ENCODE measurements around the gene KRTAP1-4.
A peak's percentile ranks its signal among the peaks of the same experiment; 100 is the strongest.
"Not testable (repeated sequence)": the region's sequence is repeated elsewhere in the genome, so short reads cannot be mapped to it uniquely, and the experiment has no call there.

The KRTAP1-4 gene

GRCh38 chr17:41046735-41047465 lies 16.9 kb upstream of the KRTAP1-4 start, which contains the start of gene KRTAP2-1:
KRTAP2-1 (minus strand) TSS chr17:41047316; CDS start chr17:41047267, 49 bp downstream.
- not testable (repeated sequence) for DNase-seq (ENCODE audit: low spot score)

- no peak for DNase-seq (ENCODE audit: low spot score)
Observed at GRCh38 chr17:41042953-41043352, 13.0 kb upstream of the KRTAP1-4 start.

DNA sequence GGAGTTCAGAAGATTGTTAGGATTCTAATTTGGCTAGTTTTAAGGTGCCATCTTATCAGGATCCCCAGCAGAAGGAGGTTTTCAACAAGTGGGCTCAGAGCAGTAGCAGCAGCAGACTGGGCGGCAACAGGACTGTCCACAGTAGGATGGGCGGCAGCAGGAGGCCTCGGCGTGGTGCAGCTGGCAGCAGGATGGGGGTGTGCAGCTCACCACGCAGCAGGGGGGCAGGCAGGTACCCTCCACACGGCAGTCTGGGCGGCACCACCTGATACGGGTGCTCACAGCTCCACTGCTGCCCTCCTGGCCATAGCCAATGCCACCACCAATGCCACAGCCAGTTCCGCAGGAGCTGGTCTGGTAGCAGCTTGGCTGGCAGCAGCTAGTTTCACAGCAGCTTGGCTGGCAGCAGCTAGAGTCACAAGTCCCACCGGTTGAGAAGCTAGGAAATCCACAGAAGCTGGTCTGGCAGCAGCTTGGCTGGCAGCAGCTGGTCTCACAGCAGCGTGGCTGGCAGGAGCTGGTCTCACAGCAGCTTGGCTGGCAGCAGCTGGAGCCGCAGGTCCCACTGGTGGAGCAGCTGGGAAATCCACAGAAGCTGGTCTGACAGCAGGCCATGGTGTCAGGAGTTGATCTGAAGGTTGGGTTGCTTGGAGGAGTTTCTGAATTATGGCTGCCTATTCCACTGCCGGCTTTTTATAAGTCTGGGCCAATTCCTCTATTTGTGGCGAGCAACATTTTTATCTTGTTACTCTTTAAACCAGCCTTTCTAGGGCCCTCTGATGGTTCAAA lies 11.0 kb upstream of the KRTAP1-4 start, which contains the start of gene KRTAP1-1:
TSS of gene KRTAP1-1 (minus strand) at position 668 of the 789 bp plus-strand sequence. CDS start at position 615, 53 bp downstream.
- not testable (repeated sequence) for DNase-seq (ENCODE audit: low spot score)

DNA sequence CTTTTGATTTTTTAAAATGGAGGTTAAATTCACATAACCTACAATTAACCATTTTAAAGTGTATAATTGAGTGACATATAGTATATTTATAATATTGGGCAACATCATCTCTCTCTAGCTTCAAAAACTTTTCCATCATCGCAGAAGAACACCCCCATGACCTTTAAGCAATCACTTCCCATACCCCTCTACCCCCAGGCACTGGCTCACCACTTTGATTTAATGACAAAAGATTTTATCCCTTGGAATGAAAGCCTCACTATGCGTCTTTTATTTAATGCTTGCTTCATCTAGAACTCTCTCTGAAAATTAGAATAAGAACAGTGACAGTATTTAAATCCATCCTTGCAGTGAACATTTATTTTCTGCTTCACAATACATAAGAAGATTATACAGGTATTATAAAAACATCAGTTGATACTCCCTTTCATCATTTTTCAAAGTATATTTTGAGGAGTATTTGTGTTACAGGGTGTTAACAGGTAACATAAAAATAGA lies 7.9 kb upstream of the KRTAP1-4 start:
- DNase-seq (ENCODE audit: low spot score): no peak

DNA sequence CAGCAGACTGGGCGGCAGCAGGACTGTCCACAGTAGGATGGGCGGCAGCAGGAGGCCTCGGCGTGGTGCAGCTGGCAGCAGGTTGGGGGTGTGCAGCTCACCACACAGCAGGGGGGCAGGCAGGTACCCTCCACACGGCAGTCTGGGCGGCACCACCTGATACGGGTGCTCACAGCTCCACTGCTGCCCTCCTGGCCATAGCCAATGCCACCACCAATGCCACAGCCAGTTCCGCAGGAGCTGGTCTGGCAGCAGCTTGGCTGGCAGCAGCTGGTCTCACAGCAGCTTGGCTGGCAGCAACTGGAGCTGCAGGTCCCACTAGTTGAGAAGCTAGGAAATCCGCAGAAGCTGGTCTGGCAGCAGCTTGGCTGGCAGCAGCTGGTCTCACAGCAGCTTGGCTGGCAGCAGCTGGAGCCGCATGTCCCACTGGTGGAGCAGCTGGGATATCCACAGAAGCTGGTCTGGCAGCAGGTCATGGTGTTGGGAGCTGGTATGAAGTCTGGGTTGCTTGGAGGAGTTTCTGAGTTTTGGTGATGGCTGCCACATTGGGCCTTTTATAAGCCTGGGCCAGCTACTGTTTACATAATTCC lies 4.4 kb upstream of the KRTAP1-4 start, which contains the start of gene KRTAP1-3:
TSS of gene KRTAP1-3 (minus strand) at position 529 of the 590 bp plus-strand sequence. CDS start at position 476, 53 bp downstream.
- DNase-seq (ENCODE audit: low spot score): not testable (repeated sequence)

- DNase-seq (ENCODE audit: low spot score): no peak
Observed at GRCh38 chr17:41026715-41027471, 3.1 kb downstream of the KRTAP1-4 start, which contains the start of gene KRTAP1-5. KRTAP1-5 (minus strand) TSS chr17:41027208; CDS start chr17:41027155, 53 bp downstream.

GRCh38 chr17:41024697-41025096 lies 5.3 kb downstream of the KRTAP1-4 start:
- no peak for DNase-seq (ENCODE audit: low spot score)

DNA sequence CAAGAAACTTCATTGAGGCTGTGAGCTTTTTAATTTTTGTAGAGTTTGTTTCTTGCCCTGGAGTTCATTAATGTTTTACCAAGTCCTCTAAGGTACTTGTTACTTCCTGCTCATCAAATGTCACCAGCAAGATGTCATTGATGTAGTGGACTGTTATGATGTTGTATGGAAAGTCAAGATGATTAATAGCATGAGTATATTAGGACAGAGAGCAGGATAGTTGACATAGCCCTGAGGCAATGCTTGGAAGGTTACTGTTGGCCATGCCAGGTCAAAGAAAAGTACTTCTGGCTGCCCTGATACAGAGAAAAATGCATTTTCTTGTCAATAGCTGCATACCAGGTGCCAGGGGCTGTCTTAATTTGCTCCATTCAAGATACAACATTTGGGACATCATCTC lies 9.7 kb downstream of the KRTAP1-4 start:
- DNase-seq (ENCODE audit: low spot score): no peak

DNA sequence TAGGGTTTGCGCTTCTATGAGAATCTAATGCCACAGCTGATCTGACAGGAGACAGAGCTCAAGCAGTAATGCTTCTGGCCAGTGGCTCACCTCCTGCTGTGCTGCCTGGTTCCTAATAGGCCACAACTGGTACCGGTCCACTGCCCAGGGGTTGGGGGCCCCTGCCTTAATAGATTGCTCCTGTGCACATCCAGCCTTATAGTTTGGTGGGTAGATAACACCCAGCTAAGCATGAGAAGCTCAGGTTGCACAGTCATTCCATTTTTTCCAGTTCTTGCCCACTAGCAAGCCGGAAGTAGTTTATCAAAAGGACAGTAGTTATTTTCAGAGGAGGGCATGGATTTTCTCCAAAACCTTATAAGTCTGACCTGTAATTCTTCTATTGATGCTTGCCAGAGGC lies 10.6 kb downstream of the KRTAP1-4 start:
- DNase-seq (ENCODE audit: low spot score): no peak

DNA sequence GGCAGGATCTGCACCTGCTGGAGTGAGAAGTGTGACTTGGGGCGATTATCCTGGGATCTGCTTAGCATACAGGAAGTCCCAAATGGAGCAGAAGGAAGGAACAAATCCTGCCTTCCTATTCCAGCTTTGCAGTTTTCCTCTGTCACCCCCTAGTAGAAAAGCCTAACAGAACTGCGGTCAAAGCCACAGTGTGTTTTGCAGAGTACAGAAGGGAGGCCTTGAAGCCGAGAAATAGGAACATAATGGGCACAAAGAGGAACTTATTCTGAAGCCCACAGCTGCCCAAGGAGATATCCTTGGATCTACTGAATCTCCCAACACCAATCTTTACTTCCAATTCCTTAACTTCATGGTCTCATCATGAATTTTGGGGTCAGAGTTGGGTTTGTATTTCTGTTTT lies 11.5 kb downstream of the KRTAP1-4 start:
- DNase-seq (ENCODE audit: low spot score): no peak

- DNase-seq (ENCODE audit: low spot score): no peak
Observed at GRCh38 chr17:41016578-41017215, 13.3 kb downstream of the KRTAP1-4 start.

DNA sequence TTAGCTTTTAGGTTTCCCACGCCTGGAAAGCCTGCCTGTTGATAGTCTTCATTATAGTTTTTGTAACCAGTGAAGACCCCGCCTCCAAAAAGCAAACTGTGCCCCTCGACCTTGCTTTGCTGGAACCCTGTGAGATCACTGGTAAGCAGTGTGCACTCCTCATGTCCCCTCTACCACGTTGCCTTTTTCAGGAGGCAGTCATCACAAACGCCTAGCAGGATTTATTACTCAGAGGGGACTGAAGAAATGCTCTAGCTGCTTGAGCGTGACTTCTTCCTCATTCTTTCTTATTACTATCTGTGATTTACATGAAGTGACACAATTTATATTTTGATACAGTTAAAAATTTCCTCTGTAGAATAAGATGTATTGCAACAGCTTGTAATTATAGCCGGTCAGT lies 14.5 kb downstream of the KRTAP1-4 start:
- DNase-seq (ENCODE audit: low spot score): no peak

DNA sequence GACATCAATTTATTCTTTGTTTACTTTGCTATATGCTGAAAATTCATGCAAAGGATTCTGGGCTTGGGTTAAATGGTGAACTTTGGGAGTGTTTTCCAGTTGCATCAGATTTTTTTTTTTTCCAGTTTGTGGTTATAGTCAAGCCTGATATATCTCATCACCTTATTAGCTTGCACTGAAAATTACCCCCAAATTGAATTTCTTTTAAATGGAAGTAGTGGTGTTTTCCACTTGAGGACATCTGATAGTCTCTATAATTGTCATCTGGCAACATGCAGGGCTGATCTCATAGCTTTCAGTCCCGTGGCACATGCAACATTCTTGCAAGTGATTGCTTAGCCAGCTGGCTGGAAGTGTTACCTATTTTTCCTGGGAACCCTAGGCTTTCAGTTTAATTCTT lies 16.4 kb downstream of the KRTAP1-4 start:
- DNase-seq (ENCODE audit: low spot score): no peak

GRCh38 chr17:41013181-41013580 lies 16.8 kb downstream of the KRTAP1-4 start:
- no peak for DNase-seq (ENCODE audit: low spot score)

DNA sequence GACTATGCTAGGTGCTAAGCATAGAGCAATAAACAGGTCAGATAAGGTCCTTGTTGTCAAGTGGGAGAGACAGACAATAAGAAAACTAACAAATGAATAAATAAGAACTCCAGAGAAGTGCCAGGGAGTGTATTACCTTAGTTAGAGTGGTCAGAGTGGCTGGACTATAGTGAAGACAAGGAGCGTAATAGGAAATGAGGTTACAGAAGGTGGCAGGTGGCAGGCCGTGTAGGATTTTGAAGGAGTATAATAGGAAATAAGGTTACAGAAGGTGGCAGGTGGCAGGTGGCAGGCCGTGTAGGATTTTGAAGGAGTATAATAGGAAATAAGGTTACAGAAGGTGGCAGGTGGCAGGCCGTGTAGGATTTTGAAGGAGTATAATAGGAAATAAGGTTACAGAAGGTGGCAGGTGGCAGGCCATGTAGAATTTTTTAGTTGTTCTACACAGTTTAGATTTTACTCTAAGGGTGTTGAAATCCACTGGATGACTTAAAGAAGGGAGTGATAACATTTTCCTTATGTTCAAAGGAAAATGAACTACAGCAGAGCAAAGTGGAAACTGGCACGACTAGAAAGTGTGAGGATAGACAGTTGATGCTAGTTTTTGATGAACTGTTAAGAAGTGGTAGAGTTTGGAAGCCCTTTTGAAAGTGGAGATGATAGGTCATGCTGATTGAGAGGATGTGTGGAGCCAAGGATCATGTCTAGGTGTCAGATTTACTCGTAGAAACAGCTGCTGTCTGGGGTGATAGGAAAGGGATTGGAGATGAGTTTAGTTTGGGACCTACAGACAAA lies 17.5 kb downstream of the KRTAP1-4 start:
- no peak for DNase-seq (ENCODE audit: low spot score)

DNA sequence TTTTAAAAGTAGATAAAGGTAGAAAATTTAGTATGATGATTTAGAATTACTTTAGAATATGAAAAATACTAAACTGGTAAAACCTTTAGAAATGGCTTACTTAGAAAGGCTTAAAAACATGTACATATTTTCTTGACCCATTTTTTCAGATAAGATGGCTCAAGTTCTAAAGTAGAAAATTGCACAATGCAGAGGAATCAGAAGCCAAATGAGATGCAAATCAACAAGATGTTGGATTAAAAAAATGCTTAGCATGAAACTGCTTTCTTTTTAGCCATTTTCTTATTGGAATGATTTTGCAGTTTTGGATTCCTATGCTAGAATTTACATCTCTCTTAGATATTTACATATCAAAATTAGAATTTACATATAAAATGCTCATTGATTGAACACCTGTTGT lies 19.6 kb downstream of the KRTAP1-4 start:
- no peak for DNase-seq (ENCODE audit: low spot score)

- DNase-seq (ENCODE audit: low spot score): no peak
Observed at GRCh38 chr17:41009936-41010335, 20.1 kb downstream of the KRTAP1-4 start.

DNA sequence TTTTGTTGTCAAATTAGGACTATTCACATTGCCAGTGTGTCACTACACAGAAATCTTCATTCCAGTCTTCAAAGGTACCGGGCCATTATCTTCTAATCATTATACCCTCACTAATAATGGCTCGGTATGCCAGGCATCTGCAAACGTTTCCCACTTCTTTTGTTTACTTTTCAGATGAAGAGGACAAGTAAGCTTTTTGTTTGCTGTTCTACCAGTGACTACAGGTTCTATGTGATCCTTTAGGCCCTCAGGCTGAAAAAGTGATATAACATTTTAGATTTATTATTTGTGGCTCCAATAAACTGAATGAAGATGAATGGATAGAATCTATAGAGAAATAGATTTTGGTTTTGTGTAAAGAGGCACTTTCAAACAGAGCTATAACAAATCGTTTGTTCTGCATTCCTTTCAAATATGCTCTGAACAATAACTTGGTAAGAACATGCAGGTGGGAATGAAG lies 20.7 kb downstream of the KRTAP1-4 start:
- DNase-seq (ENCODE audit: low spot score): peak; percentile 8

DNA sequence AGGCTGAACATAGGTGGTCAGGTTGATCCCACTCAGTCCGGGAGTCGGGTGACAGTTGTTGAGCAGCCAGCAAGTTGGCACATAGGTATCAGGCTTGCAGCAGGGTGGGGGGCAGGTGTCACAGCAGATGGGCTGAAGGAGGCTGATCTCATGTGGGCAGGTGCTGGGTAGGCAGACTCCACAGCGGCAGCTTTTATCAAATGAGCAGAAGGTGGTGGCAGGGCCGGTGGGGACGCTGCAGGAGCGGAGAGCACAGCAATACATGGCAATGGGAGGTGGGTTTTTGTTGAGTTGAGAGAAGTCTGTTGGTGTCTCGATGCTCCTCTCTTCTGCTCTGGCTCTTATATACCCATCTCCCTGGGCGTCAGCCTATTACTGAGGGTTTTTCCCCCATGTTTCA lies 21.2 kb downstream of the KRTAP1-4 start, which contains the start of gene KRTAP3-1:
TSS of gene KRTAP3-1 (minus strand) at position 318 of the 400 bp plus-strand sequence. CDS start at position 264, 54 bp downstream.
- no peak for DNase-seq (ENCODE audit: low spot score)

DNA sequence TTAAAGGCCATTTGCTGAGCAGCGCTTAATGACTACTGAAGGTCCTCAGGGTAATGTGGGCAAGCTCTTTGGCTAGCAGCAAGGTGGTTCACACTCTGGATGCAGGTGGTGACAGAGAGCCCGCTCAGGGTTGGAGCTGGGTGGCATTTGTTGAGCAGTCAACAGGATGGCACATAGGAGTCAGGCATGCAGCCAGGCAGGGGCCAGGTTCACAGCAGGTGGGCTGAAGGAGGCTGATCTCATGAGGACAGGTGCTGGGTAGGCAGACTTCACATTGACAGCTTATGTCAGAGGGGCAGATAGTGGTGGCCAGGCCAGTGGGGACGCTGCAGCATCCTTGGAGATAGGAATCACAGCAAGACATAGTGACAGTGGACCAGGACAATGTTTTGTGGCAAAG lies 25.6 kb downstream of the KRTAP1-4 start:
- no peak for DNase-seq (ENCODE audit: low spot score)

Data from HuH-7.5 (cell line).